HEK293 (cell line): ENCODE measurements around the gene EN1.
A peak's percentile ranks its signal among the peaks of the same experiment; 100 is the strongest.

Experiments
- CTCF ChIA-PET: fragments of 350-600 bp; formaldehyde crosslinking; extraction: SDS; loops from one replicate; lab custom pipeline; 2021; ENCODE audit warnings: antibody characterized with exemption; lab: Yijun Ruan, JAX
- POLR2A ChIA-PET: fragments of 300-600 bp; formaldehyde crosslinking; extraction: SDS; loops from one replicate; lab custom pipeline; 2020; ENCODE audit warnings: antibody characterized with exemption, inconsistent platforms; lab: Yijun Ruan, JAX
- H3K27ac ChIP-seq: fragments of 200-500 bp; sonication (Bioruptor generic); 2 replicates; pipeline ENCODE4 v1.5.1; 2014; ENCODE audit warnings: low read depth, low read length, control low read depth, inconsistent platforms; ENCODE audit errors: extremely low read depth
- H3K36me3 ChIP-seq, 2 experiments: fragments of 200-500 bp in 1 of 2; sonication (Bioruptor generic) in 1 of 2; 1 replicate in 1 of 2; 2 replicates in 1 of 2; pipeline ENCODE4 v1.5.1; 2014 to 2017; ENCODE audit warnings: inconsistent platforms in 2 of 2, low read length in 2 of 2; ENCODE audit not compliant: control insufficient read depth in 2 of 2, insufficient read depth in 1 of 2
- H3K4me1 ChIP-seq: fragments of 200-500 bp; sonication (Bioruptor generic); 2 replicates; pipeline ENCODE4 v1.5.1; 2014; ENCODE audit warnings: mild to moderate bottlenecking, low read length, inconsistent platforms; ENCODE audit not compliant: control insufficient read depth, insufficient read depth
- H3K4me3 ChIP-seq: 2 replicates; pipeline ENCODE4 v1.5.1; 2011; ENCODE audit warnings: low read depth, mild to moderate bottlenecking, control low read depth, low read length, moderate library complexity
- H3K9me3 ChIP-seq: fragments of 200-500 bp; sonication (Bioruptor generic); 2 replicates; pipeline ENCODE4 v1.5.1; 2014; ENCODE audit warnings: low read depth, low read length, inconsistent platforms; ENCODE audit not compliant: control insufficient read depth, insufficient read depth
- SP7 ChIP-seq: fragments of 450-650 bp; formaldehyde crosslinking; IDR thresholded peaks from 2 replicates; pipeline ENCODE4 v1.5.1; 2016; ENCODE audit warnings: missing biosample characterization, missing genetic modification characterization
- ZBTB17 ChIP-seq: fragments of 450-650 bp; formaldehyde crosslinking; IDR thresholded peaks from 2 replicates; pipeline ENCODE4 v1.5.1; 2016; ENCODE audit warnings: missing biosample characterization, missing genetic modification characterization
- ZNF114 ChIP-seq: fragments of 450-650 bp; formaldehyde crosslinking; IDR thresholded peaks from 2 replicates; pipeline ENCODE4 v1.5.0; 2017; ENCODE audit warnings: missing biosample characterization, missing genetic modification characterization
- ZNF140 ChIP-seq: fragments of 450-650 bp; formaldehyde crosslinking; IDR thresholded peaks from 2 replicates; pipeline ENCODE4 v1.5.1; 2016; ENCODE audit warnings: missing biosample characterization, missing genetic modification characterization
- ZNF146 ChIP-seq: fragments of 450-650 bp; formaldehyde crosslinking; IDR thresholded peaks from 2 replicates; pipeline ENCODE4 v1.5.1; 2016; ENCODE audit warnings: missing biosample characterization, missing genetic modification characterization
- ZNF2 ChIP-seq: fragments of 450-650 bp; formaldehyde crosslinking; IDR thresholded peaks from 2 replicates; pipeline ENCODE4 v1.5.1; 2016; ENCODE audit warnings: missing biosample characterization, missing genetic modification characterization
- ZNF23 ChIP-seq: fragments of 450-650 bp; formaldehyde crosslinking; IDR thresholded peaks from 2 replicates; pipeline ENCODE4 v1.5.1; 2016; ENCODE audit warnings: missing biosample characterization, missing genetic modification characterization, borderline replicate concordance
- ZNF239 ChIP-seq: fragments of 450-650 bp; formaldehyde crosslinking; IDR thresholded peaks from 2 replicates; pipeline ENCODE4 v1.5.1; 2016; ENCODE audit warnings: missing biosample characterization, missing genetic modification characterization
- ZNF37A ChIP-seq: fragments of 450-650 bp; IDR thresholded peaks from 2 replicates; pipeline ENCODE4 v1.5.1; 2018; ENCODE audit warnings: missing biosample characterization, missing genetic modification characterization
- ZNF560 ChIP-seq: fragments of 450-650 bp; formaldehyde crosslinking; IDR thresholded peaks from 2 replicates; pipeline ENCODE4 v1.5.1; 2017; ENCODE audit warnings: missing biosample characterization, missing genetic modification characterization, borderline replicate concordance
- ZNF624 ChIP-seq: fragments of 450-650 bp; formaldehyde crosslinking; IDR thresholded peaks from 2 replicates; pipeline ENCODE4 v1.5.1; 2017; ENCODE audit warnings: missing biosample characterization, missing genetic modification characterization
- ZNF629 ChIP-seq: fragments of 450-650 bp; formaldehyde crosslinking; IDR thresholded peaks from 2 replicates; pipeline ENCODE4 v1.5.1; 2017; ENCODE audit warnings: missing biosample characterization, missing genetic modification characterization
- ZNF660 ChIP-seq: fragments of 450-650 bp; IDR thresholded peaks from 2 replicates; pipeline ENCODE4 v1.5.1; 2018; ENCODE audit warnings: missing biosample characterization, mild to moderate bottlenecking, missing genetic modification characterization
- ZNF768 ChIP-seq: fragments of 450-650 bp; formaldehyde crosslinking; IDR thresholded peaks from 2 replicates; pipeline ENCODE4 v1.5.1; 2018; ENCODE audit warnings: missing biosample characterization, mild to moderate bottlenecking, missing genetic modification characterization
- ZNF792 ChIP-seq: fragments of 450-650 bp; formaldehyde crosslinking; IDR thresholded peaks from 2 replicates; pipeline ENCODE4 v1.5.1; 2016; ENCODE audit warnings: missing biosample characterization, missing genetic modification characterization
- ZSCAN30 ChIP-seq: fragments of 450-650 bp; IDR thresholded peaks from 2 replicates; pipeline ENCODE4 v1.5.1; 2018; ENCODE audit warnings: missing biosample characterization, mild to moderate bottlenecking, missing genetic modification characterization, moderate library complexity
- TF ChIP-seq, protein P1 (sequence below): fragments of 450-650 bp; formaldehyde crosslinking; IDR thresholded peaks from 2 replicates; pipeline ENCODE4 v1.5.1; 2016; ENCODE audit warnings: missing biosample characterization, missing genetic modification characterization
- TF ChIP-seq, protein P2 (sequence below): fragments of 450-650 bp; formaldehyde crosslinking; IDR thresholded peaks from 2 replicates; pipeline ENCODE4 v1.5.1; 2016; ENCODE audit warnings: missing biosample characterization, missing genetic modification characterization
- TF ChIP-seq, protein P3 (sequence below): fragments of 450-650 bp; formaldehyde crosslinking; IDR thresholded peaks from 2 replicates; pipeline ENCODE4 v1.5.1; 2016; ENCODE audit warnings: missing biosample characterization, missing genetic modification characterization, low read depth
- TF ChIP-seq, protein P4 (sequence below): fragments of 450-650 bp; formaldehyde crosslinking; IDR thresholded peaks from 2 replicates; pipeline ENCODE4 v1.5.1; 2016; ENCODE audit warnings: missing biosample characterization, missing genetic modification characterization, borderline replicate concordance
- TF ChIP-seq, protein P5 (sequence below): fragments of 450-650 bp; formaldehyde crosslinking; IDR thresholded peaks from 2 replicates; pipeline ENCODE4 v1.5.1; 2017; ENCODE audit warnings: missing biosample characterization, mild to moderate bottlenecking, missing genetic modification characterization, moderate library complexity

The EN1 gene

DNA sequence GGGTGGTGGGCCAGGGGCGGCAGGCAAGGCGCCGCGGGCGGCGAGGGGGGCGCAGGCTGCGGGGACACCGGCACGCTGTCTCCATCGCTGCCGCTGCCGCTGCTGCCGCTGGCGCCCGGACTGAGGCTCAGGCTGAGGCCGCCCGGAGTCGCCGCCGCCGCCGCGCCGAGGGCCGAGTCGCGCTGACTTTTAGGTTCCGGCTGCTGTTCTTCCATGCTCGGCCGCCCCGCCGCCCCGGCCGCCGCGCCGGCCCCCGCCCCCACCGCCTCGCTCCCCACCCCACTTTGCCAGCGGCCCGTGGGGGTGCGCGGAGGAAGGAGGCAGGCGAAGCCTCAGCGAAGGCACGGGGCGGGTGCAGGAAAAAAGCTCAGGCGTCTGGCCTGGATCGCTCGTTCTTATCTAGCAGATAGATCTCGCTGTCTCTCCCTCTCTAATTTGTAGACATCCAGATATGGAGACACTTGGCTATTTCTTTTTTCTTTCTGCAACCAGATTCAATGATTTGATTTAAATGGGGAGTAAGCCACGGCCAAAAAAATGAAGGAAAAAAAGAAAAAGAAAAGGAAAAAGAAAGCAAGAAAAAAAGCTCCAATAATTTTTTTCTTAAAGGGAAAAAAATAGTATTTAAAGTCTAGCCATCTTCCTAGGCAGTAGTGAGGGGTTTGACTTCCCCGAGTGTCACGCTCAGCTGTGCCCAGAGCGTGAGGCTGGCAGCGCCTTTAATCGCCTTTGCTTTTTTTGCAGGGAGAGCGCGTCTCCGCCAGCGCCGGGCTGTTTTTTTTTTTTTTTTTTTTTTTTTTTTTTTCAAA is at the start of gene EN1:
TSS of gene EN1 (minus strand) at position 696 of the 809 bp plus-strand sequence. CDS start at position 215, 481 bp downstream.
- Histone ChIP-seq H3K27ac (peak within 1 kb of the TSS; percentile 62; the same call in 1 of the 2 replicates), H3K9me3 (no peaks in the 10 kb centered on the region), H3K4me3 (peak within 1 kb of the TSS; percentile 56), H3K4me1 (peaks cover 6% of the 10 kb centered on the region; the same call in 1 of the 2 replicates), H3K36me3 (peaks cover 0 to 7% of the 10 kb centered on the region in 2 experiments; a peak in 1 of 3 replicates)
- ChIA-PET POLR2A (no interaction called here), CTCF (interaction anchor here (0.6 to 1.9 kb wide), 4 partner anchors 8 to 645 kb away, joined by 3 to 9 read pairs (median 4); no protein-coding TSS in a partner anchor)
- TF ChIP-seq, protein P1, sequence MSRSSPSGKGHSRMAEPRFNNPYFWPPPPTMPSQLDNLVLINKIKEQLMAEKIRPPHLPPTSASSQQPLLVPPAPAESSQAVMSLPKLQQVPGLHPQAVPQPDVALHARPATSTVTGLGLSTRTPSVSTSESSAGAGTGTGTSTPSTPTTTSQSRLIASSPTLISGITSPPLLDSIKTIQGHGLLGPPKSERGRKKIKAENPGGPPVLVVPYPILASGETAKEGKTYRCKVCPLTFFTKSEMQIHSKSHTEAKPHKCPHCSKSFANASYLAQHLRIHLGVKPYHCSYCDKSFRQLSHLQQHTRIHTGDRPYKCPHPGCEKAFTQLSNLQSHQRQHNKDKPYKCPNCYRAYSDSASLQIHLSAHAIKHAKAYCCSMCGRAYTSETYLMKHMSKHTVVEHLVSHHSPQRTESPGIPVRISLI: peak; percentile 94
- TF ChIP-seq ZNF2 (no peak), ZBTB17 (tag by site-specific recombination) (peak; percentile 30; the same call in 1 of the 2 replicates), ZNF37A (tag by site-specific recombination) (no peak), ZNF140 (tag by site-specific recombination) (no peak), ZNF624 (tag by site-specific recombination) (no peak)

DNA sequence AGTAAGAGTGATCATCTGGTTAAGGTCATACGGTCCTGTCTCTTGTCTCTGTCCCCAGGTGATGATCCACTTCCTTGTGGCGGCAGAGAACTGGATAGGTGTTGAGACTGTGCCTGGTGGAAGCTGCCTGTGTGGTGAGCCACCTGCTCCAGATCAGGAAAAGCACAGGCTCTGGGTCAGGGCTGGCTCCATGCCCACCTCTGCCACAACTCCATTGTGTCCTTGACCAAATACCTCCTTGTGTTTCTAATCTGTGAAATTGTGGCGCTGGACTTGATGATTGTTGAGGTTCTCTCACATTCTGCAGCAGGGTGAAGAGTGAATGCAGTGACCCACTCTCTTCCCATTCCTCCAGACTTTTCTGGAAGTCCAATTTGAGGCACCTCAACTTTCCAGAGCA is 45.7 kb upstream of the EN1 start:
- Histone ChIP-seq H3K4me1 (no peaks in the 10 kb centered on the region), H3K4me3 (no peak overlapping the region)
- CTCF ChIA-PET: interaction anchor here (2.9 kb wide), 1 partner anchor 11 kb away, joined by 18 read pairs; no protein-coding TSS in a partner anchor

More for the DNA sequence above, 45.7 kb upstream of the EN1 start:
- H3K9me3 ChIP-seq: no peaks in the 10 kb centered on the region
- POLR2A ChIA-PET: no interaction called here
- TF ChIP-seq, protein P2, sequence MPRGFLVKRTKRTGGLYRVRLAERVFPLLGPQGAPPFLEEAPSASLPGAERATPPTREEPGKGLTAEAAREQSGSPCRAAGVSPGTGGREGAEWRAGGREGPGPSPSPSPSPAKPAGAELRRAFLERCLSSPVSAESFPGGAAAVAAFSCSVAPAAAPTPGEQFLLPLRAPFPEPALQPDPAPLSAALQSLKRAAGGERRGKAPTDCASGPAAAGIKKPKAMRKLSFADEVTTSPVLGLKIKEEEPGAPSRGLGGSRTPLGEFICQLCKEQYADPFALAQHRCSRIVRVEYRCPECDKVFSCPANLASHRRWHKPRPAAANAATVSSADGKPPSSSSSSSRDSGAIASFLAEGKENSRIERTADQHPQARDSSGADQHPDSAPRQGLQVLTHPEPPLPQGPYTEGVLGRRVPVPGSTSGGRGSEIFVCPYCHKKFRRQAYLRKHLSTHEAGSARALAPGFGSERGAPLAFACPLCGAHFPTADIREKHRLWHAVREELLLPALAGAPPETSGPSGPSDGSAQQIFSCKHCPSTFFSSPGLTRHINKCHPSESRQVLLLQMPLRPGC: no peak
- TF ChIP-seq ZNF239 (tag by site-specific recombination) (no peak), ZNF629 (tag by site-specific recombination) (no peak), SP7 (tag by site-specific recombination) (no peak), ZNF146 (no peak), ZNF560 (tag by site-specific recombination) (no peak), ZNF660 (tag by site-specific recombination) (no peak), ZNF23 (tag by site-specific recombination) (no peak), ZSCAN30 (tag by site-specific recombination) (no peak), ZNF114 (no peak), ZNF768 (tag by site-specific recombination) (no peak), ZNF792 (tag by site-specific recombination) (no peak)
- TF ChIP-seq, protein P3, sequence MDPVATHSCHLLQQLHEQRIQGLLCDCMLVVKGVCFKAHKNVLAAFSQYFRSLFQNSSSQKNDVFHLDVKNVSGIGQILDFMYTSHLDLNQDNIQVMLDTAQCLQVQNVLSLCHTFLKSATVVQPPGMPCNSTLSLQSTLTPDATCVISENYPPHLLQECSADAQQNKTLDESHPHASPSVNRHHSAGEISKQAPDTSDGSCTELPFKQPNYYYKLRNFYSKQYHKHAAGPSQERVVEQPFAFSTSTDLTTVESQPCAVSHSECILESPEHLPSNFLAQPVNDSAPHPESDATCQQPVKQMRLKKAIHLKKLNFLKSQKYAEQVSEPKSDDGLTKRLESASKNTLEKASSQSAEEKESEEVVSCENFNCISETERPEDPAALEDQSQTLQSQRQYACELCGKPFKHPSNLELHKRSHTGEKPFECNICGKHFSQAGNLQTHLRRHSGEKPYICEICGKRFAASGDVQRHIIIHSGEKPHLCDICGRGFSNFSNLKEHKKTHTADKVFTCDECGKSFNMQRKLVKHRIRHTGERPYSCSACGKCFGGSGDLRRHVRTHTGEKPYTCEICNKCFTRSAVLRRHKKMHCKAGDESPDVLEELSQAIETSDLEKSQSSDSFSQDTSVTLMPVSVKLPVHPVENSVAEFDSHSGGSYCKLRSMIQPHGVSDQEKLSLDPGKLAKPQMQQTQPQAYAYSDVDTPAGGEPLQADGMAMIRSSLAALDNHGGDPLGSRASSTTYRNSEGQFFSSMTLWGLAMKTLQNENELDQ (tag by site-specific recombination): no peak
- TF ChIP-seq, protein P4, sequence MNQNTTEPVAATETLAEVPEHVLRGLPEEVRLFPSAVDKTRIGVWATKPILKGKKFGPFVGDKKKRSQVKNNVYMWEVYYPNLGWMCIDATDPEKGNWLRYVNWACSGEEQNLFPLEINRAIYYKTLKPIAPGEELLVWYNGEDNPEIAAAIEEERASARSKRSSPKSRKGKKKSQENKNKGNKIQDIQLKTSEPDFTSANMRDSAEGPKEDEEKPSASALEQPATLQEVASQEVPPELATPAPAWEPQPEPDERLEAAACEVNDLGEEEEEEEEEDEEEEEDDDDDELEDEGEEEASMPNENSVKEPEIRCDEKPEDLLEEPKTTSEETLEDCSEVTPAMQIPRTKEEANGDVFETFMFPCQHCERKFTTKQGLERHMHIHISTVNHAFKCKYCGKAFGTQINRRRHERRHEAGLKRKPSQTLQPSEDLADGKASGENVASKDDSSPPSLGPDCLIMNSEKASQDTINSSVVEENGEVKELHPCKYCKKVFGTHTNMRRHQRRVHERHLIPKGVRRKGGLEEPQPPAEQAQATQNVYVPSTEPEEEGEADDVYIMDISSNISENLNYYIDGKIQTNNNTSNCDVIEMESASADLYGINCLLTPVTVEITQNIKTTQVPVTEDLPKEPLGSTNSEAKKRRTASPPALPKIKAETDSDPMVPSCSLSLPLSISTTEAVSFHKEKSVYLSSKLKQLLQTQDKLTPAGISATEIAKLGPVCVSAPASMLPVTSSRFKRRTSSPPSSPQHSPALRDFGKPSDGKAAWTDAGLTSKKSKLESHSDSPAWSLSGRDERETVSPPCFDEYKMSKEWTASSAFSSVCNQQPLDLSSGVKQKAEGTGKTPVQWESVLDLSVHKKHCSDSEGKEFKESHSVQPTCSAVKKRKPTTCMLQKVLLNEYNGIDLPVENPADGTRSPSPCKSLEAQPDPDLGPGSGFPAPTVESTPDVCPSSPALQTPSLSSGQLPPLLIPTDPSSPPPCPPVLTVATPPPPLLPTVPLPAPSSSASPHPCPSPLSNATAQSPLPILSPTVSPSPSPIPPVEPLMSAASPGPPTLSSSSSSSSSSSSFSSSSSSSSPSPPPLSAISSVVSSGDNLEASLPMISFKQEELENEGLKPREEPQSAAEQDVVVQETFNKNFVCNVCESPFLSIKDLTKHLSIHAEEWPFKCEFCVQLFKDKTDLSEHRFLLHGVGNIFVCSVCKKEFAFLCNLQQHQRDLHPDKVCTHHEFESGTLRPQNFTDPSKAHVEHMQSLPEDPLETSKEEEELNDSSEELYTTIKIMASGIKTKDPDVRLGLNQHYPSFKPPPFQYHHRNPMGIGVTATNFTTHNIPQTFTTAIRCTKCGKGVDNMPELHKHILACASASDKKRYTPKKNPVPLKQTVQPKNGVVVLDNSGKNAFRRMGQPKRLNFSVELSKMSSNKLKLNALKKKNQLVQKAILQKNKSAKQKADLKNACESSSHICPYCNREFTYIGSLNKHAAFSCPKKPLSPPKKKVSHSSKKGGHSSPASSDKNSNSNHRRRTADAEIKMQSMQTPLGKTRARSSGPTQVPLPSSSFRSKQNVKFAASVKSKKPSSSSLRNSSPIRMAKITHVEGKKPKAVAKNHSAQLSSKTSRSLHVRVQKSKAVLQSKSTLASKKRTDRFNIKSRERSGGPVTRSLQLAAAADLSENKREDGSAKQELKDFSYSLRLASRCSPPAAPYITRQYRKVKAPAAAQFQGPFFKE (tag by site-specific recombination): no peak
- TF ChIP-seq, protein P5, sequence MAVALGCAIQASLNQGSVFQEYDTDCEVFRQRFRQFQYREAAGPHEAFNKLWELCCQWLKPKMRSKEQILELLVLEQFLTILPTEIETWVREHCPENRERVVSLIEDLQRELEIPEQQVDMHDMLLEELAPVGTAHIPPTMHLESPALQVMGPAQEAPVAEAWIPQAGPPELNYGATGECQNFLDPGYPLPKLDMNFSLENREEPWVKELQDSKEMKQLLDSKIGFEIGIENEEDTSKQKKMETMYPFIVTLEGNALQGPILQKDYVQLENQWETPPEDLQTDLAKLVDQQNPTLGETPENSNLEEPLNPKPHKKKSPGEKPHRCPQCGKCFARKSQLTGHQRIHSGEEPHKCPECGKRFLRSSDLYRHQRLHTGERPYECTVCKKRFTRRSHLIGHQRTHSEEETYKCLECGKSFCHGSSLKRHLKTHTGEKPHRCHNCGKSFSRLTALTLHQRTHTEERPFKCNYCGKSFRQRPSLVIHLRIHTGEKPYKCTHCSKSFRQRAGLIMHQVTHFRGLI: no peak
- TF ChIP-seq, all 188 proteins: peak for 0
- Histone ChIP-seq H3K27ac (no peak overlapping the region), H3K36me3 (no peaks in the 10 kb centered on the region)
